Measurements from ENCODE around the gene TMEM44.
"Not testable (repeated sequence)": the region's sequence is repeated elsewhere in the genome, so short reads cannot be mapped to it uniquely, and the experiment has no call there.

Gene TMEM44

GRCh38 chr3:194638991-194639605, 5.9 kb upstream of the TMEM44 start:
- no peak for DNase-seq

DNA sequence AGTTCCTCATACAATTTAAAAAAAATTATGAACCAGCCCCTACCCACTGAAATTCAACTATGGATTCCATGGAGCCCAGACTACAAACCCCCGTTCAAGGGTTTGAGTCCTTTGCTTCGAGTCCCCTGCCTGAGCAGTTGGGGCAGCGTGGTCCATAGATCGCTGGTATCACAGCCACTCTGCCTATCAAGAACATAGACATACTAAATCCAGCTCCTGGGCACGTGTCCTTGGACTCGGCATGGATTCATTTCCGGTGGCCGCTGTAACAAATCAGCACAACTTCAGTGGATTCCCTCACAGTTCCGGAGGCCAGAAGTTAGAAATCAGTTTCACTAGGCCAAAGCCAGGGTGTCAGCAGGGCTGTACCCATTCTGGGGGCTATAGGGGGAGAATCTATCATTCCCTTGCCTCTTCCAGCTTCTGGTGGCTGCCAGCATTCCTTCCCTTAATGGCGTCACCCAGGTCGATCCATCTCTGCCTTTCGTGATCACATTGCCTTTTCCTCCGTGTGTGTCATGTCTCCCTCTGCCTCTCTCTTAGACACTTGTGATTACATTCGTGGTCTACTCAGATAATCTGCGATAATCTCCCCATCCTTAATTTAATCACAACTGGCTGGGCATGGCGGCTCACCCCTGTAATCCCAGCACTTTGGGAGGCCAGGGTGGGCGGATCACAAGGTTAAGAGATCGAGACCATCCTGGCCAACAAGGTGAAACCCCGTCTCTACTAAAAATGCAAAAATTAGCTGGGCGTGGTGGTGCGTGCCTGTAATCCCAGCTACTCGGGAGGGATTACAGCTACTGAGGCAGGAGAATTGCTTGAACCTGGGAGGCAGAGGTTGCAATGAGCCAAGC, 4.6 kb upstream of the TMEM44 start:
- no peak for DNase-seq

DNA sequence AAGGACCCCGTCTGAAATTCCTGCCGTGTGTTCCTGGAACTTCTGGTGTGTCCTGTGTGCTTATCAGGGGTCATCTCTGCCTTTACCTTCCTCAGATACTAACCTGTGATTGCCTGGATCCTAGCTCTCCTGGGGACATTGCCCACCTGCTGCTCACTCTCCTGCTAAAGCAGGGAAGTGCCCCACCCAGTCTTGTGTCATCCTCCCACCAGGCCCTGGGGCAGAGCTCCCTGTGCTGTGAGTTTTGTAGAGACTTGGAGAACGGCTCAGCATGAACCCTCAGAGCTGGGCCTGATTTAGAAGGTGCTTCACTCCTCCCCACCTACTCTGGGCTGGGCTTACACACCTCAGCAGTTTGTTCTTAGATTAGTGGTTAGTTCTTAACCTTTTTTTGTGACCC, 3.8 kb upstream of the TMEM44 start:
- DNase-seq = no peak

- DNase-seq = no peak
These were observed 340 bp downstream of the TMEM44 start for GRCh38 chr3:194632809-194633348.

DNA sequence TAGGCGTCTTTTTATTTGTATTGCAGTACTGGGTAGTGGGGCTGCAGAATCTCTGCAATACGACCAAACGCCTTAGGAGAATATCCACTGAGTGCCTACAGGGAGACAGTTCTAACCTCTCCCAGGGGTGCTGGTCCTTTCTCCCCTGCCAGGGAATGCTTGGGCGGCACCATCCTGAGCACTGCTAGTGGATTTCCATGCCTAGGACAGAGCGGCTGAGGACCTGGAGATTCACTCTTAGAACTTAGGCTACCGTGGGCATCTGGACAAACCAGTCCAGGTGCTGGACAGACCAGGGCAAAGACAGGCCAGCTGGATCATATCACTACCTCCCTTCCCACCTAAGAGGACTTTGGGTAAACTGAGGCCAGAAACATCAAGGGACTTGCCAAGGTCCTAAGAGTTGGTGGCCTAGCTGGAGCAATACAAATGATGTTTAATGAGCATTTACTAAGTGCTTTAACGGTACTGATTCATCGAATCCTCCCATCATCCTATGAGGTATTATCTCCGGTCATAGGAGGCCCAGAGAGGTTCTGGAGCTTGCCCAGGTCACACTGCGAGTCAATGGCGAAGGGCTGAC, 902 bp downstream of the TMEM44 start:
- DNase-seq = no peak

- DNase-seq = no peak
These were observed 1.5 kb downstream of the TMEM44 start for GRCh38 chr3:194631696-194632095.

DNA sequence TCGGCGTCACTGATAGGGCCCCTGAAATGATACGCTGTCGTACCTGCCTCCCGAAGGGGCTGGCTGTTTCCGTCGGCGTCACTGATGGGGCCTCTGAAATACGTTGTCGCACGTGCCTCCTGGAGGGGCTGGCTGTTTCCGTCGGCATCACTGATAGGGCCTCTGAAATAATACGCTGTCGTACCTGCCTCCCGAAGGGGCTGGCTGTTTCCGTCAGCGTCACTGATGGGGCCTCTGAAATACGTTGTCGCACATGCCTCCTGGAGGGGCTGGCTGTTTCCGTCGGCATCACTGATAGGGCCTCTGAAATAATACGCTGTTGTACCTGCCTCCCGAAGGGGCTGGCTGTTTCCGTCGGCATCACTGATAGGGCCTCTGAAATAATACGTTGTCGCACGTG, 2.5 kb downstream of the TMEM44 start:
- not testable (repeated sequence) for DNase-seq

DNA sequence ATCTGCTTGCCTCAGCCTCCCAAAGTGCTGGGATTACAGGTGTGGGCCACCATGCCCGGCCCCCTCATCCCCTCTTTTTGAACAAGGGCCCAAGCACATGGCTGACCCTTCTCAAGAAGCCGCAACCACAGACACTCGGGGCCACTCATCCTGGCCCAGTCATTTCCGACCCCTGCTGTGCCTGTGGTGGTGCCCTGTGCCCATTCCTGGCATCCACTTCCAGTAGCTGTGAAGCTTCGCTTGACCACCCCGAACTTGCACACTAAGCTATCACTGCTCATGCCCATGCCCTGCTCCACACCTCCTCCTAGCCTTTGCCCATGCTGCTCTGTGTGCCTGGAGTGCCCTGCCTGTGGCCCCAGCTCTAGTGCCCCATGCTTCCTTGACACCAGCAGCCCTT, 8.3 kb downstream of the TMEM44 start:
- no peak for DNase-seq

GRCh38 chr3:194623449-194624290, 9.5 kb downstream of the TMEM44 start:
- DNase-seq = no peak

GRCh38 chr3:194622621-194623340, 10.4 kb downstream of the TMEM44 start:
- no peak for DNase-seq

- DNase-seq = no peak
These were observed 11.3 kb downstream of the TMEM44 start for GRCh38 chr3:194621947-194622346.

DNA sequence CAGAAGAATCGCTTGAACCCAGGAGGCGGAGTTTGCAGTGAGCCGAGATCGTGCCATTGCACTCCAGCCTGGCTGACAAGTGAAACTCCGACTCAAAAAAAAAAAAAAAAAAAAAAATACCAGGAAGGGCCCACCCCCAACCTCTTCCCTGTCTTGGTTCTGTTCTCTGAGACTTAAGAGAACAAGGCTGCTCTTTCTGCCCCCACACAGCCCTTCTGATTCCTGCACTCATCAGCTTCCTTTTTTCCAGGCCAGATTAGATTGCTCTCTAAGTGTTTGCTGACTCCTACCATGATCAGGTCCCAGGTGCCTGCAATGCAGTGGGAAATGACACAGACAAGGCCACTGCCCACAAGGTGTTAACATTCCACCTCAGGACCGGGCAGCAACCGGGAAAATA, 13.0 kb downstream of the TMEM44 start:
- DNase-seq = no peak

GRCh38 chr3:194619741-194620140, 13.5 kb downstream of the TMEM44 start:
- no peak for DNase-seq

DNA sequence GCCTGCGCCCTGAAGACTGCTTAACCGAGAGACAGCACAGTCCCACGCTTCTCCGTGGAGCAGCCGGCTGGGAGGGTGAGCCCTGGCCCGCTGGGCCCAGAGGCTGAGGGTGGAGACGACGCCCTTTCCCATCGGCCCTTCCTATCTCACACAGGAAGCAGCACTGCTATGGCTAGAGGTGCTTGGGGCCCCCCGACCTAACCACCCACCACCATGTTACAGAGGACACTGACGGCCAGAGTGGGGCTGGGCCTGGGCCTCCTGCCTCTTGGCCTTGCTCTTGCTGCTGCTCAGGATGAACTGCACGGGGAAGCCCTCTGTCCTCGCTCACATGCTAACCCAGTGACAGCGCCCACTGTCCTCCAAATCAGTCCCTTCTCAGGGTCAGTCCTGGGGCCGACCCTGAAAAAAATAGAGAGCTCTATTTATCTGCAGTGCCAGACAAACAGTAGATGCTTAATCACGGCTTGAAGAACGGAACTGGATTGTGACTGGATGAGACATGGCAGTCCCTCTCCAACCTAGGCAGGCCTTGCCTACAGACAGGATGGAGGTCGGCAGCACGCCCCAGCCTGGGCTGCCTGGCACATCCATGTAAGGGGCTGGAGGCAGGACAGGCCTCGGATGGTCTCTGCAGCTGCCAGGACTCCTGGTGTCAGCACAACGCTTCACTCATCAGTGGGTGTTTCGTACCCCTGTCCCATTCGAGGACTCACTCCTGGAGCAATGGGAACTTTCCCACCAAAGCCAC, 14.2 kb downstream of the TMEM44 start:
- no peak for DNase-seq

DNA sequence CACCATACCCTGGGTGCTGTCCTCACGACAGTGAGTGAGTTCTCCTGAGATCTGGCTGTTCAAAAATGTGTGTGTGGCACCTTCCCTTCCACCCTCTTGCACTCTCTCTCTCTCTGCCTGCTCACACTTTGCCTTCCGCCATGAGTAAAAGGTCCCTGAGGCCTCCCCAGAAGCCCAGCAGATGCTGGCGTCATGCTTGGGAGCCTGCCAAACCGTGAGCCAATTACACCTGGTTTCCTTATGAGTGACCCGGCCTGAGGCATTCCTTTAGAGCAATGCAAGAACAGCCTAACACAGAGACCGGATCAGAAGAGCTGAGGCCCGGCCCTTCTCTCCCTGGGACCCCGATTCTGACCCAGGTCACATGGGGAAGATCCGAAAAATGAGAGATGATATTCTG, 15.4 kb downstream of the TMEM44 start:
- no peak for DNase-seq

- no peak for DNase-seq
These were observed 16.0 kb downstream of the TMEM44 start for GRCh38 chr3:194617143-194617671.

DNA sequence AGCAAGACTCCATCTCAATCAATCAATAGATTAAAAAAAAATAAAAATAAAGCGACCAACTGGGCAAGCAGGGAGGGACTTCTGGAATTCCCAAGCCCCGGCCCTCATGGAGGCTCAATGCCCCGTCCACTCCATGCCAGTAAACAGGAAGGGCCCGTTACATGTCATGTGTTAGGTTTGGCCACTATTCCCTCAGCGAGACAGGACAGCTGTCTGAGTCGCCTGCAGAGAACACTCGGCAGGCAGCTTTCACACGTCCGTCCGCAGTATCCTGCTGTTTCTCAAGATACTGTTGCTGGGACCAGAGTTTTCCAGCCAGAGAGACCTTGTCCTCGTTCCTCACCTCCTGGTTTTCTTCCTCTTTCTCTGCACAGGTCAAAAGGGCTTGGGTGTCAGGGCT, 18.0 kb downstream of the TMEM44 start:
- no peak for DNase-seq

- DNase-seq = no peak
These were observed 21.0 kb downstream of the TMEM44 start for GRCh38 chr3:194612221-194612620.

DNA sequence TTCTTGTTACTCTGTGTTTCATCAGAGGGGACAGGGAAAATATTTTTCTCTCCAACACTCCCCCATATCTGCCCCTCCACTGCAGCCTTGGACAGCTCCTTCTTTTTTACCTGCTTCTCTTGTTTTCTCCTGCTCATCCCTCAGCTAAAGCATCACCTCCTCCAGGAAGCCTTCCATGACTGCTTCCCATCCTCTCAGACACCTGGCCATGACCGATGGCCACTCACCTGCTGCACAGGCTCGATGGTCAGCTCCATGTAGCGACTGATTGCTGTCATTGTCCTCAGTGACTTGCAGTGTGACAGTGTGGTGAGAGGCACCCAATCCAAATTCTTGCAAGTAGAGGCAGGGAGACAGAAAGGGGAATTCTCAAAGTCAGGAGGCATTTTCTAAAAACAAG, 22.5 kb downstream of the TMEM44 start:
- DNase-seq = no peak

GRCh38 chr3:194609601-194610000, 23.6 kb downstream of the TMEM44 start:
- DNase-seq = no peak

DNA sequence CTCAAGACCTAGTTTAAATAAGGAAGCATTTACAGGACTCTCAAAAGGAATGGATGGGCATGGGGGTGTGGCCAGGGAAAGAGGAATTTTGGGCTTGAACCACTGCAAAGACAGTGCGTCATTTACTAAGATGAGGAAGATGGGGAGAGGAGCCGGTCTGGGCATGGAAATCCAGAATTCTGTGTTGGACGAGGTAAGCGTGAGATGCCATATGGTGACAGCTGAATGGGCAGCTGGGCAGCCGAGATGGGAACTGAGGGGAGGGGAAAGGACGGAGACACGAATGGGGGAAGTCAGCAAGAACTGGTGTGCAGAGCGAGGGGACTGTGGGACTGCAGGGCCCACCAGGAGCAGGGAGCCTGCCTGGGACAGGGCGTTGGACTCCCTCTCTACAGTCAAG, 24.2 kb downstream of the TMEM44 start:
- DNase-seq = peak; percentile 51
